SU-DHL-6 (cell line): ENCODE measurements around the gene MEMO1.

Experiments
- EZH2phosphoT487 ChIP-seq: fragments of 200-600 bp; sonication (generic), shearing (Covaris generic); conservative IDR thresholded peaks from 2 replicates; pipeline ENCODE4 v1.6.1; 2018; ENCODE audit warnings: mild to moderate bottlenecking, antibody characterized with exemption, low read length, moderate library complexity, mixed read lengths
- TF ChIP-seq, protein P1 (sequence below): fragments of 200-600 bp; sonication (generic); IDR thresholded peaks from one replicate; pipeline ENCODE4 v1.5.1; 2017; ENCODE audit warnings: antibody characterized with exemption, mild to moderate bottlenecking, low read length, moderate library complexity; ENCODE audit not compliant: insufficient read depth, poor library complexity, severe bottlenecking

DNA sequence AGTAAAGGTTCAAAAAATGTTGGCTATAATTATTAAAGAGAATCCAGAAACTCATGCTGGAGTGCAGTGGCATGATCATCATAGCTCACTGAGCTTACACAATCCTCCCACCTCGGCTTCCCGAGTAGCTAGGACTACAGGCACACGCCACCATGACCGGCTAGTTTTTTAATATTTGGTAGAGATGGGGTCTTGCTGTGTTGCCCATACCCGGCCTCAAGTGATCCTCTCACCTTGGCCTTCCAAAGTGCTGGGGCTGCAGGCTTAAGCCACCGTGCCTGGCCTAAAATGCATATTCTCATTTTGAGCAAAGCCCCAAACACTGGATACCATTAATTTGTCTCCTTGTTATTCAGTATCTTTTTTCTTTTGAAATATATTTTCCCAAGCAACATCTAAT is 32.4 kb downstream of the MEMO1 start:
- TF ChIP-seq, protein P1, sequence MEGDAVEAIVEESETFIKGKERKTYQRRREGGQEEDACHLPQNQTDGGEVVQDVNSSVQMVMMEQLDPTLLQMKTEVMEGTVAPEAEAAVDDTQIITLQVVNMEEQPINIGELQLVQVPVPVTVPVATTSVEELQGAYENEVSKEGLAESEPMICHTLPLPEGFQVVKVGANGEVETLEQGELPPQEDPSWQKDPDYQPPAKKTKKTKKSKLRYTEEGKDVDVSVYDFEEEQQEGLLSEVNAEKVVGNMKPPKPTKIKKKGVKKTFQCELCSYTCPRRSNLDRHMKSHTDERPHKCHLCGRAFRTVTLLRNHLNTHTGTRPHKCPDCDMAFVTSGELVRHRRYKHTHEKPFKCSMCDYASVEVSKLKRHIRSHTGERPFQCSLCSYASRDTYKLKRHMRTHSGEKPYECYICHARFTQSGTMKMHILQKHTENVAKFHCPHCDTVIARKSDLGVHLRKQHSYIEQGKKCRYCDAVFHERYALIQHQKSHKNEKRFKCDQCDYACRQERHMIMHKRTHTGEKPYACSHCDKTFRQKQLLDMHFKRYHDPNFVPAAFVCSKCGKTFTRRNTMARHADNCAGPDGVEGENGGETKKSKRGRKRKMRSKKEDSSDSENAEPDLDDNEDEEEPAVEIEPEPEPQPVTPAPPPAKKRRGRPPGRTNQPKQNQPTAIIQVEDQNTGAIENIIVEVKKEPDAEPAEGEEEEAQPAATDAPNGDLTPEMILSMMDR: no peak
- TF ChIP-seq EZH2phosphoT487: no peak
